WI38 (cell line): ENCODE data around the gene CLDN19.
A peak's percentile ranks its signal among the peaks of the same experiment; 100 is the strongest.
"Not testable (repeated sequence)": the region's sequence is repeated elsewhere in the genome, so short reads cannot be mapped to it uniquely, and the experiment has no call there.

Source experiments
- H3K4me3 ChIP-seq: 2 replicates; pipeline ENCODE4 v1.5.1; 2011; ENCODE audit warnings: low read depth, mild to moderate bottlenecking, control low read depth, low read length
- TF ChIP-seq, protein P1 (sequence below): IDR thresholded peaks from 2 replicates; pipeline ENCODE4 v1.5.1; 2012; ENCODE audit warnings: low read depth, mild to moderate bottlenecking, control low read depth, low read length

CLDN19 gene

DNA sequence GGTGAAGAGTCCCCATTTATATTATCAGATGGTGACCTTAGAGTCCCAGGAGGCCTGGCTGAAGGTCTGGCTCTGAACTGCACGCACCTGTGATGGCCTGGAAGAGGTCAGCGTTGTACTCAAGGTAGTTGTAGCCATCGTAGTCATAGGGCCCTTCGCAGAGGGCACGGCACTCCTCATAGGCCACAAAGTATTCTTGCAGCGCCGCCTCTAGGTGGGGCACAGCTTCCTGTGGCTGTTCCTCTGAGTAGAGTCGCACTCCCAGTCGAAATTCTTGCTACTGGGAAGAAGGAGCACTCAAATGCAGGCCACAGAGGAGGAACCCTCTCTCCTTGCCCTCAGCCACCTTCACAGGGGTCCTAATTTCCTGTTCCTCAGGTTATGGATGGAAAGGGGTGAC is 19.1 kb upstream of the CLDN19 start:
- no peak overlapping the region for H3K4me3 ChIP-seq
- TF ChIP-seq, protein P1, sequence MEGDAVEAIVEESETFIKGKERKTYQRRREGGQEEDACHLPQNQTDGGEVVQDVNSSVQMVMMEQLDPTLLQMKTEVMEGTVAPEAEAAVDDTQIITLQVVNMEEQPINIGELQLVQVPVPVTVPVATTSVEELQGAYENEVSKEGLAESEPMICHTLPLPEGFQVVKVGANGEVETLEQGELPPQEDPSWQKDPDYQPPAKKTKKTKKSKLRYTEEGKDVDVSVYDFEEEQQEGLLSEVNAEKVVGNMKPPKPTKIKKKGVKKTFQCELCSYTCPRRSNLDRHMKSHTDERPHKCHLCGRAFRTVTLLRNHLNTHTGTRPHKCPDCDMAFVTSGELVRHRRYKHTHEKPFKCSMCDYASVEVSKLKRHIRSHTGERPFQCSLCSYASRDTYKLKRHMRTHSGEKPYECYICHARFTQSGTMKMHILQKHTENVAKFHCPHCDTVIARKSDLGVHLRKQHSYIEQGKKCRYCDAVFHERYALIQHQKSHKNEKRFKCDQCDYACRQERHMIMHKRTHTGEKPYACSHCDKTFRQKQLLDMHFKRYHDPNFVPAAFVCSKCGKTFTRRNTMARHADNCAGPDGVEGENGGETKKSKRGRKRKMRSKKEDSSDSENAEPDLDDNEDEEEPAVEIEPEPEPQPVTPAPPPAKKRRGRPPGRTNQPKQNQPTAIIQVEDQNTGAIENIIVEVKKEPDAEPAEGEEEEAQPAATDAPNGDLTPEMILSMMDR, result no peak

DNA sequence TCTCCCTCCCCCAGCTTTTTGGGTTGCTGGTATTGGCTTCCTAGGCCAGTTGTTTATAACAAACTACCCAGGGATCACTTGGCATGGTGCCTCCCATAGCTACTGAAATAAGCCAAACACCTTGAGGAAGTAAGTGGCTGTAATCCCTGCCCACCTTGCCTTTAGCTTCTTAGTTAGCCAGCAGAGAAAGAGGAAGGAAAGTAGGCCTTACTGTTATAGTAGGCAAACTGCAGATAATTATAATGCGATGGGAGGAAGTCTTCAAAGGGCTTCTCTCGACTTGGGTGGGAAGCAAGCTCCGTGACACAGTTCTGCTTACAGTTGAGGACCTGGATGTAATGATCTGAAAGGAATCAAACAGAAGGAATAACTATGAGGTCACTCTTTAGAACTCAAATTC is 18.6 kb upstream of the CLDN19 start:
- TF ChIP-seq, protein P1, result no peak
- H3K4me3 ChIP-seq, result no peak overlapping the region

DNA sequence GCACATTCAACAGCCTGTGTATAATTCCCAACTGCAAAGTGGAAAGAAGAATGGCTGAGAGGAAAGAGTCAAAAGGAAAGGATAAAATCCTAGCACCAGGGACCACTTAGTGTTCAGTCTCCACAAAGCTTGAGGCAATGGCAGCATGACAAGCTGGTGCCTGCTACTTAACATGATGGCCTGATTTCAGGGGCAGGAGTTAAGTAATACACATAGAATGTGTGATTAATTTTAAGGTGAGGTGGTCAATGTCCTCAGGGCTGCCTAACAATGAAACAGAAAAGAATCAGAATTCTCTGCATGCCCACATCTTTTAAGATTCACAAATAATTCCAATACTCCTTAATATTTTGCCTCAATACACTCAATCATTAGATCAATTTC is 17.8 kb upstream of the CLDN19 start:
- TF ChIP-seq, protein P1, result no peak
- no peak overlapping the region for H3K4me3 ChIP-seq

DNA sequence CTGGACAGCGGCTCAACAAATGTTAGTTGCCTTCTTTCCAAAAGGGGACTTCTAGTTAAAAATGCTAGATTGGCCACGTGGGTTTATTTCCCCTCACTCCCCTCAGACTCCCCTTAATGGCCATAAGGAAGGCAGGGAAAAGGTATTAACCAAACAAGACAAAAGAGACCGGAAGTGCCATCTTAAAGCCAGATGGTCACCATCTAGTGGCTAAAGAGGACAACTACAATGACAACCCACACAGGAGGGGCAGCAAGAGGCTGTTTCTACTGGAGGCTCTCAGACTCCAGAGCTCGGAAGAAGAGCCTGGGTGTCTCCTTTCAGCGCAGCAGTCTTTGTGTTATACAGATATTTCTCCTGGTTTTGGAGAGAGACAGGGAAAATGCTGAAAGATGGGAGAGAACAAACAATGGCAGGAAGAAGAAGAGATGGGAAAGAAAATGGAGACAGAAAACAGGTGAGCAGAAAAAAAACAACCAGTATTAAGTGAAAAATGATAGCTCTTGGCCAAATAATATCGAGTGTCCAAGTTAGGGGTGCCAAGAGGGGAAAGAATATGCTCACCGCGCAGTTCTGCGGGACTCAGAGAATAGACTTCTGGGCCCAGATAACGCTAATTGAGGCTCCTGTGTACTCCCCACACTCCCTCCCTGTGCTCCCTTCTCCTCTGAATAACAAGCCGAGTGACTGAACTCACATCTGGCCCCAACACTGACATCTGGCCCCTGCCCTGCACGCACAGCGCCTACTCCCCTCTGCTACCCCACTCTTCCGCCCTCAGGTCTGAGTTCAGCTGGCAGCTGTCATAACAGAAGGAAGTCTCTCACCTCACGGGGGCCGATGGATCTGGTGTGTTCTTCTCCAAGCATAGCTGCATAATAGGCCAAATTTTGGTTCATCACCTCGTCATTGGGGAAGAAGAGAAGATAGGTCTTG is 17.2 kb upstream of the CLDN19 start:
- H3K4me3 ChIP-seq, result no peak overlapping the region
- TF ChIP-seq, protein P1, result peak; percentile 74

DNA sequence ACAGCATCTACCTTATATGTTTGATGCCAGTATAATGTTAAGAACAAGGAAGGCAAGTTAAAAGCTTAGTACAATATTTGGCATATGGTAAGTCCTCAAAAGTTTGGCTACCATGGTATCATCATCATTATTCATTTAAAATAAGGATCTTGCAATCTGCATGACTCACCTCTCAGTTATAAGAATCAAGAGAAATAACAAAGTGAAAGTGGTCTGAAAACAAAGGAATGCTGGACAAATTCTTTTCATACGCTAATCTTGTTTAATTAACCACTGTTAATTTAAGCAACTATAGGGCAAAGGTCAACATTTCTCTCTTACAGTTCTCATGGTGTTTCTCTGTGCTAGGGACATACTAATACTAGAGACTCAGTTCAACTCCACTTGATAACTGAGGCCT is 13.0 kb upstream of the CLDN19 start:
- H3K4me3 ChIP-seq, result no peak overlapping the region
- TF ChIP-seq, protein P1, result no peak

DNA sequence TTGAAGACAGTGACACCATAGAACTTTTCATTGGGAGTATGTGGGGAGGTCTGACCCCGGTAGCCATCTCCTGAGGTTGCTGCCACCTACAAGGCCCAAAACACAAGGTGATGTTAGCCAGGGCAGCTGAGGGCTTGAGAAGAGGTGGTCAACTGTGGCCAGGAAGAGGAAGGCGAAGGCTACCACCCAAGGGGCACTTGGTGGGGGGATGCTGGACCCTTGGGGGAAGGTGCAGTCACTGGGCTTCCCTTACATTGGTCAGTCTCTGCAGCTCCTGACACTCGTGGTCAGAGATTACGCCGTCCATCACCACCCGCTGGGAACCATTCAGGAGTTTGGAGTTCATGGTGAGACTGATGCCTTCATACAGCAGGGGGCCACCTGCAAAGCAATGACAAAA is 12.2 kb upstream of the CLDN19 start:
- TF ChIP-seq, protein P1, result no peak
- H3K4me3 ChIP-seq, result no peak overlapping the region

DNA sequence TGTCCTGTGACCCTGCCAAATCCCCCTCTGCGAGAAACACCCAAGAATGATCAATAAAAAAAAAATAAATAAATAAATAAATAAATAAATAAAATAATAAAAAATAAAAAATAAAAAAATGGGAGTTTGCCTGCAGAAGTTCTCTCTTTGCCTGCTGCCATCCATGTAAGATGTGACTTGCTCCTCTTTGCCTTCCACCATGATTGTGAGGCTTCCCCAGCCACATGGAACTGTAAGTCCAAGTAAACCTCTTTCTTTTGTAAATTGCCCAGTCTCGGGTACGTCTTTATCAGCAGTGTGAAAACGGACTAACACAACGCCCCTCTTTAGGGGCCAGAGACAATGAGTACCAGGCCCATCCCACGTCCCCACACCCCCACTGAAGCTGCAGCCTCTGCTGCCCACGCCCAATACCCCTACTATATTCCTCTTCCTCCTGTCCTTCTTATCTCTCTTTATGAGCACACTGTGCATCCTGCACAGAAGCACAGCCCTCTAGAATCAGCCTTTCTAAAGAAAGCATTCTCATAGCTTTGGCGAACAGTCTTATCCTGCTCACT is 11.6 kb upstream of the CLDN19 start:
- H3K4me3 ChIP-seq, result not testable (repeated sequence)
